HL-60 (cell line): ENCODE results near the gene VWA3B.

Experiments
- CTCF ChIP-seq: IDR thresholded peaks from one replicate; pipeline ENCODE4 v1.5.1; 2011; ENCODE audit warnings: low read length, control low read depth, inconsistent platforms; ENCODE audit not compliant: insufficient read depth
- GABPA ChIP-seq: IDR thresholded peaks from 2 replicates; pipeline ENCODE4 v1.6.1; 2012; ENCODE audit warnings: low read depth
- POLR2AphosphoS5 ChIP-seq: IDR thresholded peaks from 2 replicates; pipeline ENCODE4 v1.6.1; 2012; ENCODE audit warnings: low read depth
- REST ChIP-seq: IDR thresholded peaks from 2 replicates; pipeline ENCODE4 v1.6.1; 2012; ENCODE audit warnings: low read depth; ENCODE audit not compliant: insufficient replicate concordance
- SPI1 ChIP-seq: IDR thresholded peaks from 2 replicates; pipeline ENCODE4 v1.6.1; 2012; ENCODE audit warnings: low read depth, mild to moderate bottlenecking, borderline replicate concordance

- TF ChIP-seq CTCF (no peak), POLR2AphosphoS5 (no peak), REST (no peak), SPI1 (no peak), GABPA (no peak)
These were observed 4.0 kb downstream of the VWA3B start for GRCh38 chr2:98090951-98091350.
